Loucy (cell line): ENCODE measurements around the gene TLR9.

Experiments
- H2AFZ ChIP-seq: fragments of 200-600 bp; sonication (generic); 2 replicates; pipeline ENCODE4 v1.6.0; 2016; ENCODE audit warnings: antibody characterized with exemption, mild to moderate bottlenecking, low read length, moderate library complexity
- H3F3A ChIP-seq: fragments of 200-600 bp; 2 replicates; pipeline ENCODE4 v1.6.0; 2016; ENCODE audit warnings: antibody characterized with exemption, low read depth, mild to moderate bottlenecking
- H3K27me3 ChIP-seq: fragments of 200-600 bp; sonication (generic); 2 replicates; pipeline ENCODE4 v1.6.1; 2014; ENCODE audit warnings: low read length, mild to moderate bottlenecking; ENCODE audit not compliant: insufficient read depth, poor library complexity, severe bottlenecking
- H3K36me3 ChIP-seq: fragments of 200-600 bp; sonication (generic); 2 replicates; pipeline ENCODE4 v1.6.1; 2016; ENCODE audit warnings: low read length; ENCODE audit not compliant: insufficient read depth
- H3K4me1 ChIP-seq: fragments of 200-600 bp; sonication (generic); 2 replicates; pipeline ENCODE4 v1.5.1; 2014; ENCODE audit warnings: low read length, mild to moderate bottlenecking; ENCODE audit not compliant: insufficient read depth, poor library complexity, severe bottlenecking
- H3K4me2 ChIP-seq: fragments of 200-600 bp; sonication (generic); 2 replicates; pipeline ENCODE4 v1.6.0; 2014; ENCODE audit warnings: antibody characterized with exemption, low read length, low read depth, mild to moderate bottlenecking; ENCODE audit not compliant: poor library complexity, severe bottlenecking
- H3K4me3 ChIP-seq: fragments of 200-600 bp; sonication (generic); 2 replicates; pipeline ENCODE4 v1.5.1; 2014; ENCODE audit warnings: low read length, mild to moderate bottlenecking, mixed read lengths; ENCODE audit not compliant: poor library complexity, severe bottlenecking
- H3K79me2 ChIP-seq: fragments of 200-600 bp; sonication (generic); 2 replicates; pipeline ENCODE4 v1.6.1; 2014; ENCODE audit warnings: low read length; ENCODE audit not compliant: insufficient read depth
- H3K9ac ChIP-seq: fragments of 200-600 bp; sonication (generic); 2 replicates; pipeline ENCODE4 v1.6.0; 2014; ENCODE audit warnings: mild to moderate bottlenecking, low read depth, low read length, moderate library complexity; ENCODE audit not compliant: poor library complexity, severe bottlenecking
- H3K9me2 ChIP-seq: fragments of 200-600 bp; sonication (generic); replicated peaks from 2 replicates; pipeline ENCODE4 v1.6.1; 2016; ENCODE audit warnings: low read depth, low read length, mixed read lengths
- H3K9me3 ChIP-seq: fragments of 200-600 bp; sonication (generic); 2 replicates; pipeline ENCODE4 v1.6.1; 2014; ENCODE audit warnings: mild to moderate bottlenecking, antibody characterized with exemption, low read length, low read depth; ENCODE audit not compliant: insufficient read depth
- H4K20me1 ChIP-seq: fragments of 200-600 bp; sonication (generic); 2 replicates; pipeline ENCODE4 v1.6.0; 2014; ENCODE audit warnings: antibody characterized with exemption, low read length, mild to moderate bottlenecking; ENCODE audit not compliant: insufficient read depth, poor library complexity, severe bottlenecking
- CTCF ChIP-seq: fragments of 200-600 bp; sonication (generic); conservative IDR thresholded peaks from 2 replicates; pipeline ENCODE4 v1.5.1; 2014; ENCODE audit warnings: mild to moderate bottlenecking, antibody characterized with exemption, low read length
- EZH2phosphoT487 ChIP-seq: fragments of 200-600 bp; IDR thresholded peaks from 2 replicates; pipeline ENCODE4 v1.6.1; 2018; ENCODE audit warnings: antibody characterized with exemption, mild to moderate bottlenecking, moderate library complexity, borderline replicate concordance

TLR9 gene

GRCh38 chr3:52184690-52185089 is 40.8 kb downstream of the TLR9 start:
- Histone ChIP-seq H3F3A (no peaks in the 10 kb centered on the region), H3K79me2 (no peaks in the 10 kb centered on the region), H3K4me2 (no peak overlapping the region), H3K4me1 (no peaks in the 10 kb centered on the region), H3K27me3 (no peaks in the 10 kb centered on the region), H4K20me1 (no peaks in the 10 kb centered on the region), H3K4me3 (no peak overlapping the region), H2AFZ (no peak overlapping the region), H3K9me3 (no peaks in the 10 kb centered on the region), H3K9ac (no peak overlapping the region), H3K9me2 (no peaks in the 10 kb centered on the region), H3K36me3 (no peaks in the 10 kb centered on the region)
- no peak for TF ChIP-seq EZH2phosphoT487
- no peak for TF ChIP-seq CTCF

GRCh38 chr3:52183786-52184445 is 41.5 kb downstream of the TLR9 start:
- Histone ChIP-seq H3K9ac (no peak overlapping the region), H3F3A (no peaks in the 10 kb centered on the region), H3K36me3 (no peaks in the 10 kb centered on the region), H3K27me3 (no peaks in the 10 kb centered on the region), H3K79me2 (no peaks in the 10 kb centered on the region), H4K20me1 (no peaks in the 10 kb centered on the region), H3K4me1 (no peaks in the 10 kb centered on the region), H3K9me2 (no peaks in the 10 kb centered on the region), H3K4me3 (no peak overlapping the region), H3K4me2 (no peak overlapping the region), H3K9me3 (no peaks in the 10 kb centered on the region), H2AFZ (no peak overlapping the region)
- TF ChIP-seq EZH2phosphoT487 (no peak), CTCF (no peak)

GRCh38 chr3:52182691-52183090 is 42.8 kb downstream of the TLR9 start:
- H3K9me2 ChIP-seq: no peaks in the 10 kb centered on the region
- TF ChIP-seq CTCF: no peak
- no peak for TF ChIP-seq EZH2phosphoT487
- H3K4me3 ChIP-seq: no peak overlapping the region
- no peaks in the 10 kb centered on the region for H4K20me1 ChIP-seq
- H3K9me3 ChIP-seq: no peaks in the 10 kb centered on the region
- H3K27me3 ChIP-seq: no peaks in the 10 kb centered on the region
- H3F3A ChIP-seq: no peaks in the 10 kb centered on the region
- no peak overlapping the region for H2AFZ ChIP-seq
- H3K4me2 ChIP-seq: no peak overlapping the region
- no peaks in the 10 kb centered on the region for H3K79me2 ChIP-seq
- no peaks in the 10 kb centered on the region for H3K4me1 ChIP-seq
- H3K9ac ChIP-seq: no peak overlapping the region
- no peaks in the 10 kb centered on the region for H3K36me3 ChIP-seq
